Psoas muscle (tissue), 8 donors: Measurements from ENCODE around the gene TADA2A. TPM values are rescaled to one million over a fixed set of nuclear protein-coding genes. Genes with fewer than 3 reads are reported as not detected.
"Not testable (repeated sequence)": the region's sequence is repeated elsewhere in the genome, so short reads cannot be mapped to it uniquely, and the experiment has no call there.

Experiments used
- ATAC-seq, 4 donors: fragments of 200-7000 bp; cut with Tn5 transposase; one replicate each; pipeline ENCODE4 v1.9.1; 2020; ENCODE audit warnings: moderate library complexity in 3 of 4, mild to moderate bottlenecking in 2 of 4
- DNase-seq, 2 donors: peaks; one replicate each; pipeline ENCODE4 v3.0.0-alpha.2; 2020
- H3K27ac ChIP-seq: fragments of 200-600 bp; one replicate; pipeline ENCODE4 v1.8.0; 2022
- H3K27me3 ChIP-seq, 3 donors: fragments of 200-600 bp in 1 of 3; one replicate each; pipeline versions ENCODE4 v1.6.1 to v1.8.0; 2013 to 2022; ENCODE audit warnings: low read length in 2 of 3, mild to moderate bottlenecking in 2 of 3, moderate library complexity in 1 of 3; ENCODE audit not compliant: insufficient read depth in 3 of 3
- H3K36me3 ChIP-seq, 2 donors: fragments of 200-600 bp in 1 of 2; one replicate each; pipeline versions ENCODE4 v1.6.1 to v1.8.0; 2013 to 2022; ENCODE audit warnings: low read depth in 1 of 2, mild to moderate bottlenecking in 1 of 2, moderate library complexity in 1 of 2; ENCODE audit not compliant: insufficient read depth in 1 of 2
- H3K4me1 ChIP-seq: fragments of 200-600 bp; one replicate; pipeline ENCODE4 v1.8.0; 2022
- H3K4me3 ChIP-seq: fragments of 200-600 bp; one replicate; pipeline ENCODE4 v1.8.0; 2022; ENCODE audit warnings: mild to moderate bottlenecking
- H3K9me3 ChIP-seq: fragments of 200-600 bp; one replicate; pipeline ENCODE4 v1.8.0; 2022
- WGBS, 3 donors: extraction: QIAGEN DNeasy Blood & Tissue Kit; methylation state at CpG; one replicate each; pipeline versions ENCODE4 v1.1.6 to v1.1.7; 2013; 5-methylcytosine and 5-hydroxymethylcytosine counted together
- intact Hi-C, 2 donors: fragments of 100-400 bp; cut with DNase I; formaldehyde crosslinking; loops; one replicate each; pipeline versions ENCODE4 v1.11.0 to v1.14.2; 2022
- polyA plus RNA-seq, 3 donors: library from polyadenylated mRNA; stranded (reverse); fragments of 200-250 nt; gene quantifications; one replicate each; pipeline ENCODE4 v1.2.3, GENCODE V29; 2013
- total RNA-seq, 4 donors: library from RNA; stranded (reverse); fragmentation: NEBNext Ultra II Directional in 2 of 4; extraction: Animal tissue kit (Norgen Biotek cat#: 25700) in 2 of 4; gene quantifications; one replicate each; pipeline versions ENCODE4 v1.2.1 to v1.2.4, GENCODE V29; 2021 to 2023
- TF ChIP-seq, protein P1 (sequence below): fragments of 200-600 bp; IDR thresholded peaks from one replicate; pipeline ENCODE4 v1.8.0; 2022; ENCODE audit warnings: antibody characterized with exemption
- donor health status: healthy with polysubstance abuse.
- donor health status: DM: no; HTN: no; CAD: no; lungs with moderate emphysema.
- donor health status: Bipolar disorder and iron deficiency.
- donor health status: healthy.
- donor health status: DM: yes; HTN: yes; CAD: no.
- donor health status: DM: no; HTN: no; CAD: no.
- donor health status: DM: no; HTN: no; CAD: no.
- donor health status: DM: yes; HTN: yes; CAD: no.

The TADA2A gene
- total and polyA plus RNA-seq, 7 donors = 8.5 to 23.7 (median 11.3) TPM

DNA sequence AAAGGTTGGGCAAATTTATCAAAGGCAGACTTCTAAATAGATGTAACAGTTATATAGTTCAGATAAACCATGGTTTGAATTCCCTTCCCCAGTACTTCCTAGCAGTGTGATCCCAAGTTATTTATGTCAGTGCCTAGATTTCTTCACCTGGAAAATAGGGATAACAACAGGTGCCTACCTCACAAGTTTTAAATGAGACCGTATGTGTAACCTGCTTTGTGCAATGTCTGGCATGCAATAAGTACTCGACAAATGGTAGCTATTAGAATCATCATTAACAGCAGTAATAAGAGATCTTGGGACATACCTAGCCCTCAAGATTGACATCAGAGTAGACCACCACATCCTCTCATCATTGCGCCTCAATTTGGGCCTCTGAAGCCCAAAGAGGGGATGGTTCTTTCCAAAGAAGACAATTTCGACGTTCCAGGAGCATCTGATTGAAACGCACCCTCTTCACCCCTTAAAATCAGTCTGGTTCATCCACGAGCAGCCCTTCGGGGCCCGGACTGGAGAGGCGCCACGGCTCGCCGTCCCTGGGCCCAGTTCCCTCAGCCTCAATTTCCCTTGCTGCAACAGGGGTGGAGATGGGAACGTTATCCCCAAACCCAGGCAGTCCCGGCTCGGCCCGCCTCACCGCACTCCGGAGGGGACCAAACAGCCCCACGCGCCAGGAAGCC lies 591 bp upstream of the TADA2A start:
- ATAC-seq = peak in 2 of 4 donors; percentile 2 to 6

DNA sequence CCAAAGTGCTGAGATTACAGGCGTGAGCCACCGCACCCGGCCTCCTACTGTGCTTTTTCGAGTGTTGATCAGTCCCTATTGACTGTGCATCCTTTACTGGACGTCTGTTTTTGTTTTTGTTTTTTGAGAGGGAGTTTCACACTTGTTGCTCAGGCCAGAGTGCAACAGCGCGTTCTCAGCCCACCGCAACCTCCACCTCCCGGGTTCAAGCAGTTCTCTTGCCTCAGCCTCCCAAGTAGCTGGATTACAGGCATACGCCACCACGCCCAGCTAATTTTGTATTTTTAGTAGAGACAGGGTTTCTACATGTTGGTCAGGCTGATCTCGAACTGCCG lies 1.4 kb downstream of the TADA2A start:
- Histone ChIP-seq H3K36me3 (peaks cover 0 to 25% of the 10 kb centered on the region in 2 donors), H3K4me3 (peak overlapping the region; percentile 76), H3K4me1 (peaks cover 19% of the 10 kb centered on the region), H3K27ac (peak overlapping the region; percentile 94)
- ATAC-seq, H3K9me3 ChIP-seq, H3K27me3 ChIP-seq, DNase-seq: not testable (repeated sequence)
- 92 to 95% (median 94%) methylated on average over 13 of the region's 13 CpGs for WGBS, 3 donors
- intact Hi-C loops = loop anchor here (5.0 kb wide), 3 partner anchors 36 to 79 kb away; partner anchors contain the start of gene DUSP14 (in 1 of the 2)

More for the DNA sequence above, 591 bp upstream of the TADA2A start:
- Histone ChIP-seq H3K4me3 (peak overlapping the region; percentile 76), H3K27me3 (no peaks in the 10 kb centered on the region), H3K9me3 (no peaks in the 10 kb centered on the region), H3K36me3 (peaks cover 0 to 8% of the 10 kb centered on the region in 2 donors), H3K27ac (peak overlapping the region; percentile 94), H3K4me1 (peaks cover 19% of the 10 kb centered on the region)
- 1% methylated on average over 21 of the region's 21 CpGs for WGBS, 3 donors
- TF ChIP-seq, protein P1, sequence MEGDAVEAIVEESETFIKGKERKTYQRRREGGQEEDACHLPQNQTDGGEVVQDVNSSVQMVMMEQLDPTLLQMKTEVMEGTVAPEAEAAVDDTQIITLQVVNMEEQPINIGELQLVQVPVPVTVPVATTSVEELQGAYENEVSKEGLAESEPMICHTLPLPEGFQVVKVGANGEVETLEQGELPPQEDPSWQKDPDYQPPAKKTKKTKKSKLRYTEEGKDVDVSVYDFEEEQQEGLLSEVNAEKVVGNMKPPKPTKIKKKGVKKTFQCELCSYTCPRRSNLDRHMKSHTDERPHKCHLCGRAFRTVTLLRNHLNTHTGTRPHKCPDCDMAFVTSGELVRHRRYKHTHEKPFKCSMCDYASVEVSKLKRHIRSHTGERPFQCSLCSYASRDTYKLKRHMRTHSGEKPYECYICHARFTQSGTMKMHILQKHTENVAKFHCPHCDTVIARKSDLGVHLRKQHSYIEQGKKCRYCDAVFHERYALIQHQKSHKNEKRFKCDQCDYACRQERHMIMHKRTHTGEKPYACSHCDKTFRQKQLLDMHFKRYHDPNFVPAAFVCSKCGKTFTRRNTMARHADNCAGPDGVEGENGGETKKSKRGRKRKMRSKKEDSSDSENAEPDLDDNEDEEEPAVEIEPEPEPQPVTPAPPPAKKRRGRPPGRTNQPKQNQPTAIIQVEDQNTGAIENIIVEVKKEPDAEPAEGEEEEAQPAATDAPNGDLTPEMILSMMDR = no peak
- no peak for DNase-seq
- intact Hi-C loops = loop anchor here (5.0 kb wide), 3 partner anchors 34 to 81 kb away; partner anchors contain the start of gene DUSP14 (in 1 of the 2)

DNA sequence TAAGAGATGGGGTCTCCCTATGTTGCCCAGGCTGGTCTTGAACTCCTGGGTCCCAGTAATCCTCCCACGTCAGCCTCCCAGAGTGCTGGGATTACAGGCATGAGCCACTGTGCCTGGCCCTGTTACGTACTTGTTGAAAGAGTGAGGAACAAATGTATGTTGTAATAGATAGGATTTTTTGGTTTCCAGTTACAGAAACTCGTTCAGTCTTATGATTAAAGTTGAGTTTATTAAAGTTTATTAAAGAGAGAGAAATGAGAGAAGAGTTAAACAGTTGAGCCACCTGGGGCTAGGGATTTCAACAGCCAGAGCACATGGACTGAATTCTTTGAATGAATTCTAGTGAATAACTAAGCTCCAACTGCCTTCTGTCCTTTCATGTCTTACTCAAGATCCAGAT lies 3.7 kb downstream of the TADA2A start:
- DNase-seq (no peak), ATAC-seq (peak in 1 of 4 donors; percentile 26)
- Histone ChIP-seq H3K4me1 (peaks cover 12% of the 10 kb centered on the region), H3K27me3 (no peaks in the 10 kb centered on the region), H3K27ac (peak overlapping the region; percentile 23), H3K36me3 (peaks cover 5 to 47% of the 10 kb centered on the region in 2 donors), H3K9me3 (no peaks in the 10 kb centered on the region), H3K4me3 (no peak overlapping the region)
- 59 to 88% (median 65%) methylated on average over 3 of the region's 3 CpGs for WGBS, 3 donors
- intact Hi-C loops = no loop called here
- TF ChIP-seq, protein P1 = no peak

DNA sequence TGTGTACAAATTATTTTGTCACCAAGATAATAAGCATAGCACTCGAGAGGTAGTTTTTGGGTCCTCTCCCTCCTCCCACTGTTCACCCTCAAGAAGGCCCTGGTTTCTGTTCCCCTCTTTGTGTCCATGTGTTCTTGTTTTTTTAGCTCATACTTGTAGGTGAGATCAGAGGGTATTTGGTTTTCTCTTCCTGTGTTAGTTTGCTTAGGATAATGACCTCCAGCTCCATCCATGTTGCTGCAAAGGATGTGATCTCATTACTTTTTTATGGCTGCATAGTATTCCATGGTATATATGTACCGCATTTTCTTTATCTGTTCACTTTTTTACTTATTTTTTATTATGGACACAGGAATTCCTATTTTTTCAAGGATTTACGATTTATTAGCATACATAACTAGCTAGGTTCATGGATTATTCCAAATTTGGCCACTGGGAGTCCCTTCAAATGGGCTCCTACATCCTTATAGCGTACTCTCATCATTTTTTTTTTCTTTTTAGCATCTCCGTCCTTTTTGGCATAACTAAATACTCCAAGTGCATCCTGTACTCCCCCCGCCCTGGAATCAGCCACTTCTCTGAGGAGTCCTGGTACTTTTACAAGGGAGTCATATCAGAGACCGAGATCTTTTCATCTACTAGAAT lies 7.3 kb downstream of the TADA2A start:
- no peak overlapping the region for H3K27ac ChIP-seq
- intact Hi-C loops = no loop called here
- DNase-seq (no peak), ATAC-seq (no peak)
- no peaks in the 10 kb centered on the region for H3K9me3 ChIP-seq
- TF ChIP-seq, protein P1 = no peak
- 93 to 98% (median 94%) methylated on average over 7 of the region's 7 CpGs for WGBS, 3 donors
- H3K4me1 ChIP-seq = no peaks in the 10 kb centered on the region
- H3K4me3 ChIP-seq = no peak overlapping the region
- H3K36me3 ChIP-seq = peaks cover 5 to 80% of the 10 kb centered on the region in 2 donors
- no peaks in the 10 kb centered on the region for H3K27me3 ChIP-seq

DNA sequence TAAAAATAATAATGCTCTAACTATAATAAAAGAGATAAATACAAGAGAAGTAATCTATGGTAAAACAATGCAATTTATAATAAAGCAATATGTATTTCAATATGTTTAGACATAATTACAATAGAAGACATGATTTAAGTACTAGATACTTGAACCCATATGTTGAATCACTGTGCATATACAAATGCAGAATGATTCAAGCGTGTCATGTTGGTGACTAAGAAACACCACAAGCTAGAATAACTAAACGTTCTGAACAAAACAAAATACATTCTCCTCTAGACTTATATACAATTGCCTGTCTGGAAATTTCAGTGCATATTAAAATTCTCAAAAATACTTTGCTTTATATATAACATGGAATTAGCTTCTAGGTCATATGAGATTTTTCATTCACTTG lies 11.2 kb downstream of the TADA2A start:
- H3K27me3 ChIP-seq = no peaks in the 10 kb centered on the region
- intact Hi-C loops = no loop called here
- TF ChIP-seq, protein P1 = no peak
- H3K36me3 ChIP-seq = peaks cover 5 to 77% of the 10 kb centered on the region in 2 donors
- H3K27ac ChIP-seq = no peak overlapping the region
- H3K4me1 ChIP-seq = no peaks in the 10 kb centered on the region
- no peak overlapping the region for H3K4me3 ChIP-seq
- 88 to 94% (median 89%) methylated on average over 2 of the region's 2 CpGs for WGBS, 3 donors
- DNase-seq = no peak
- no peak for ATAC-seq
- H3K9me3 ChIP-seq = no peaks in the 10 kb centered on the region
